ENCODE data around the gene GJA9.

GJA9 gene

GRCh38 chr1:38908821-38909220 lies 27.4 kb upstream of the GJA9 start:
- TF ChIP-seq EP300 (IDR thresholded peaks at IDR 0.05; ENCODE audit: borderline replicate concordance) (no peak), TCF12 (IDR thresholded peaks at IDR 0.05; ENCODE audit: low read depth) (no peak), TEAD4 (IDR thresholded peaks at IDR 0.05) (no peak), TAF1 (IDR thresholded peaks at IDR 0.05; ENCODE audit: low read depth) (no peak), RAD21 (IDR thresholded peaks at IDR 0.05; ENCODE audit: low read depth) (no peak), CREB1 (IDR thresholded peaks at IDR 0.05; ENCODE audit: low read depth) (no peak), FOXM1 (IDR thresholded peaks at IDR 0.05; ENCODE audit: borderline replicate concordance, low read depth) (no peak)

- TF ChIP-seq CREB1 (IDR thresholded peaks at IDR 0.05; ENCODE audit: low read depth) (no peak), TEAD4 (IDR thresholded peaks at IDR 0.05) (no peak), NFIC (IDR thresholded peaks at IDR 0.05) (no peak), MAX (IDR thresholded peaks at IDR 0.05) (no peak), RAD21 (IDR thresholded peaks at IDR 0.05; ENCODE audit: low read depth) (no peak), TAF1 (IDR thresholded peaks at IDR 0.05; ENCODE audit: low read depth) (no peak), YY1 (IDR thresholded peaks at IDR 0.05; ENCODE audit: low read depth) (no peak), ZBTB7A (IDR thresholded peaks at IDR 0.05; ENCODE audit: low read depth) (no peak), EGR1 (IDR thresholded peaks at IDR 0.05) (no peak), EP300 (IDR thresholded peaks at IDR 0.05; ENCODE audit: borderline replicate concordance) (no peak), REST (IDR thresholded peaks at IDR 0.05; ENCODE audit: low read depth) (no peak), CEBPB (IDR thresholded peaks at IDR 0.05) (no peak), USF1 (IDR thresholded peaks at IDR 0.05) (no peak), TCF12 (IDR thresholded peaks at IDR 0.05; ENCODE audit: low read depth) (no peak), FOXM1 (IDR thresholded peaks at IDR 0.05; ENCODE audit: borderline replicate concordance, low read depth) (no peak)
Measured at GRCh38 chr1:38905985-38906384, 24.6 kb upstream of the GJA9 start.

GRCh38 chr1:38899560-38899959 lies 18.2 kb upstream of the GJA9 start:
- TF ChIP-seq NFIC (IDR thresholded peaks at IDR 0.05): no peak
- no peak for TF ChIP-seq EP300 (IDR thresholded peaks at IDR 0.05; ENCODE audit: borderline replicate concordance)
- no peak for TF ChIP-seq MAX (IDR thresholded peaks at IDR 0.05)

- TF ChIP-seq YY1 (IDR thresholded peaks at IDR 0.05; ENCODE audit: low read depth) (no peak), MAX (IDR thresholded peaks at IDR 0.05) (no peak), REST (IDR thresholded peaks at IDR 0.05; ENCODE audit: low read depth) (no peak), EP300 (IDR thresholded peaks at IDR 0.05; ENCODE audit: borderline replicate concordance) (no peak), TCF12 (IDR thresholded peaks at IDR 0.05; ENCODE audit: low read depth) (no peak), NFIC (IDR thresholded peaks at IDR 0.05) (no peak)
Measured at GRCh38 chr1:38898653-38899230, 17.4 kb upstream of the GJA9 start.

- TF ChIP-seq TAF1 (IDR thresholded peaks at IDR 0.05; ENCODE audit: low read depth): no peak
- no peak for TF ChIP-seq CEBPB (IDR thresholded peaks at IDR 0.05)
- TF ChIP-seq RAD21 (IDR thresholded peaks at IDR 0.05; ENCODE audit: low read depth): no peak
- TF ChIP-seq FOXM1 (IDR thresholded peaks at IDR 0.05; ENCODE audit: borderline replicate concordance, low read depth): no peak
- no peak for TF ChIP-seq EGR1 (IDR thresholded peaks at IDR 0.05)
- TF ChIP-seq NFIC (IDR thresholded peaks at IDR 0.05): no peak
- TF ChIP-seq TCF12 (IDR thresholded peaks at IDR 0.05; ENCODE audit: low read depth): no peak
- no peak for TF ChIP-seq CREB1 (IDR thresholded peaks at IDR 0.05; ENCODE audit: low read depth)
- TF ChIP-seq ZBTB7A (IDR thresholded peaks at IDR 0.05; ENCODE audit: low read depth): no peak
- no peak for TF ChIP-seq MAX (IDR thresholded peaks at IDR 0.05)
- TF ChIP-seq USF1 (IDR thresholded peaks at IDR 0.05): no peak
- no peak for TF ChIP-seq EP300 (IDR thresholded peaks at IDR 0.05; ENCODE audit: borderline replicate concordance)
- no peak for TF ChIP-seq YY1 (IDR thresholded peaks at IDR 0.05; ENCODE audit: low read depth)
- no peak for TF ChIP-seq TEAD4 (IDR thresholded peaks at IDR 0.05)
- TF ChIP-seq REST (IDR thresholded peaks at IDR 0.05; ENCODE audit: low read depth): no peak
Measured at GRCh38 chr1:38896169-38896568, 14.8 kb upstream of the GJA9 start.
